Skeletal muscle satellite cell (primary cell): ENCODE measurements around the gene PLIN4.
"Not testable (repeated sequence)": the region's sequence is repeated elsewhere in the genome, so short reads cannot be mapped to it uniquely, and the experiment has no call there.

Experiments used
- H3K27me3 ChIP-seq: 2 replicates; pipeline ENCODE4 v1.7.0; 2013; ENCODE audit warnings: low read length; ENCODE audit not compliant: control insufficient read depth, insufficient read depth
- H3K36me3 ChIP-seq: 2 replicates; pipeline ENCODE4 v1.7.0; 2013; ENCODE audit warnings: mild to moderate bottlenecking, control low read depth, low read length; ENCODE audit not compliant: insufficient read depth
- H3K4me1 ChIP-seq: 2 replicates; pipeline ENCODE4 v1.7.0; 2013; ENCODE audit warnings: low read length; ENCODE audit not compliant: control insufficient read depth, insufficient read depth
- H3K4me2 ChIP-seq: 2 replicates; pipeline ENCODE4 v1.7.0; 2013; ENCODE audit warnings: mild to moderate bottlenecking, low read length
- H3K4me3 ChIP-seq: 2 replicates; pipeline ENCODE4 v1.7.0; 2013; ENCODE audit warnings: low read length
- H3K9ac ChIP-seq: 2 replicates; pipeline ENCODE4 v1.7.0; 2013; ENCODE audit warnings: mild to moderate bottlenecking, low read depth, low read length, moderate library complexity
- H3K9me3 ChIP-seq: replicated peaks from 2 replicates; pipeline ENCODE4 v1.7.0; 2013; ENCODE audit warnings: mild to moderate bottlenecking, control low read depth, low read length

The PLIN4 gene

GRCh38 chr19:4542896-4543841 is 24.9 kb upstream of the PLIN4 start:
- peaks cover 22% of the 10 kb centered on the region for H3K27me3 ChIP-seq
- H3K4me1 ChIP-seq: no peaks in the 10 kb centered on the region
- H3K9me3 ChIP-seq: no peaks in the 10 kb centered on the region
- no peak overlapping the region for H3K9ac ChIP-seq
- no peaks in the 10 kb centered on the region for H3K36me3 ChIP-seq
- H3K4me2 ChIP-seq: no peak overlapping the region
- no peak overlapping the region for H3K4me3 ChIP-seq

GRCh38 chr19:4541806-4542145 is 23.5 kb upstream of the PLIN4 start:
- not testable (repeated sequence) for H3K4me1 ChIP-seq, H3K36me3 ChIP-seq, H3K9ac ChIP-seq, H3K9me3 ChIP-seq, H3K4me2 ChIP-seq, H3K4me3 ChIP-seq
- H3K27me3 ChIP-seq: peaks cover 30% of the 10 kb centered on the region

DNA sequence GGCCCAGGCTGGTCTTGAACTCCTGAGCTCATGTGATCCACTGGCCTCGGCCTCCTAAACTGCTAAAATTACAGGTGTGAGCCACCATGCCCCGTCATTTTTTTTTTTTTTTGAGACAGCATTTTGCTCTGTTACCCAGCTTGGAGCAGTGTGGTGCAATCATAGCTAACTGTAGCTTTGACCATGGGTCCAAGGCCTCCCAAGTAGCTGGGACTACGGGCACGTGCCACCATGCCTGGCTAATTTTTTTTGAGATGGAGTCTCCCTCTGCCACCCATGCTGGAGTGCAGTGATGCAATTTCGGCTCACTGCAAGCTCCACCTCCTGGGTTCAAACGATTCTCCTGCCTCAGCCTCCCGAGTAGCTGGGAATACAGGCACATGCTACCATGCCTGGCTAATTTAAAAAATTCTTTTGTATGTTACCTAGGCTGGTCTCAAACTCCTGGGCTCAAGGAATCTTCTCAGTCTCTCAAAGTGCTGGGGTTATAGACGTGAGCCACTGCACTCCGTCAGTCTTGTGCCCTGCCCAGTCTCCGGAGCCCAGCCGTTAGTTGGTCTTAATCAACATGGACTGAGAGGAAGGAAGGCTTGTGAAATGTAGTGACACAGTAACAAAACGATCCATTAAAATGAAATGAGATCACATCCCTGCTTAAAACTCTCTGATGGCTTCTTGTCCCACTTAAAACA is 23.0 kb upstream of the PLIN4 start:
- no peak overlapping the region for H3K4me2 ChIP-seq
- H3K4me3 ChIP-seq: no peak overlapping the region
- H3K27me3 ChIP-seq: peaks cover 30% of the 10 kb centered on the region
- no peaks in the 10 kb centered on the region for H3K36me3 ChIP-seq
- H3K9me3 ChIP-seq: no peaks in the 10 kb centered on the region
- H3K4me1 ChIP-seq: no peaks in the 10 kb centered on the region
- no peak overlapping the region for H3K9ac ChIP-seq

- H3K4me1 ChIP-seq: no peaks in the 10 kb centered on the region
- no peak within 1 kb of the TSS for H3K4me3 ChIP-seq
- H3K27me3 ChIP-seq: peaks cover 38% of the 10 kb centered on the region
- no peak within 1 kb of the TSS for H3K4me2 ChIP-seq
- no peaks in the 10 kb centered on the region for H3K9me3 ChIP-seq
- H3K36me3 ChIP-seq: no peaks in the 10 kb centered on the region
- H3K9ac ChIP-seq: no peak within 1 kb of the TSS
These were observed 21.7 kb upstream of the PLIN4 start, which contains the start of gene LRG1 for GRCh38 chr19:4539693-4540581. LRG1 (minus strand) TSS chr19:4540036; CDS start chr19:4540013, 23 bp downstream.

- Histone ChIP-seq H3K36me3 (no peaks in the 10 kb centered on the region), H3K4me1 (no peaks in the 10 kb centered on the region), H3K9me3 (no peaks in the 10 kb centered on the region), H3K4me2 (no peak overlapping the region), H3K9ac (no peak overlapping the region), H3K27me3 (peaks cover 45% of the 10 kb centered on the region), H3K4me3 (no peak overlapping the region)
These were observed 20.9 kb upstream of the PLIN4 start for GRCh38 chr19:4539169-4539692.

DNA sequence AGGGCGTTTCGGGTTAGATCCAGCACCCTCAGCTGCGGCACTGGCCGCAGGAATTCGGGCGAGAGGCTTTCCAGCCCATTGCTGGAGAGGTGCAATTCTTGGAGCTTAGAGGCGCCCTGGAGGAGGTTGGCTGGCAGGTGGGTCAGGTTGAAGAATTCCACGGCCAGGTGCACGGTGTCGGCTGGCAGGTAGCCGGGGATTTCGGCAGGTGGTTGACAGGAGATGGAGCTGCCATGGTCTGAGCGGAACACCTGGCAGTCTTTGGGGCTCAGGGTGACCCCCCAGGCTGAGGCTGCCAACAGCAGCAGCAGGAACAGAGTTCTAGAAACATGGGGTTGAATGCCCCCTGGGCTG is 20.3 kb upstream of the PLIN4 start:
- no peak overlapping the region for H3K4me2 ChIP-seq
- H3K9me3 ChIP-seq: no peaks in the 10 kb centered on the region
- no peaks in the 10 kb centered on the region for H3K36me3 ChIP-seq
- no peak overlapping the region for H3K9ac ChIP-seq
- no peak overlapping the region for H3K4me3 ChIP-seq
- no peaks in the 10 kb centered on the region for H3K4me1 ChIP-seq
- peaks cover 52% of the 10 kb centered on the region for H3K27me3 ChIP-seq

- Histone ChIP-seq H3K4me1 (no peaks in the 10 kb centered on the region), H3K4me3 (no peak overlapping the region), H3K27me3 (peaks cover 56% of the 10 kb centered on the region), H3K36me3 (no peaks in the 10 kb centered on the region), H3K4me2 (no peak overlapping the region), H3K9ac (no peak overlapping the region), H3K9me3 (no peaks in the 10 kb centered on the region)
These were observed 19.8 kb upstream of the PLIN4 start for GRCh38 chr19:4537953-4538600.

GRCh38 chr19:4536798-4537197 is 18.5 kb upstream of the PLIN4 start:
- no peaks in the 10 kb centered on the region for H3K36me3 ChIP-seq
- H3K27me3 ChIP-seq: peaks cover 57% of the 10 kb centered on the region
- H3K4me1 ChIP-seq: no peaks in the 10 kb centered on the region
- H3K4me3 ChIP-seq: no peak overlapping the region
- H3K4me2 ChIP-seq: no peak overlapping the region
- no peak overlapping the region for H3K9ac ChIP-seq
- no peaks in the 10 kb centered on the region for H3K9me3 ChIP-seq

GRCh38 chr19:4534836-4535658 is 16.8 kb upstream of the PLIN4 start, which contains the start of gene PLIN5:
PLIN5 (minus strand) TSS chr19:4535224; CDS start chr19:4534074, 1,150 bp downstream.
- peaks cover 66% of the 10 kb centered on the region for H3K27me3 ChIP-seq
- no peaks in the 10 kb centered on the region for H3K36me3 ChIP-seq
- H3K9me3 ChIP-seq: no peaks in the 10 kb centered on the region
- no peaks in the 10 kb centered on the region for H3K4me1 ChIP-seq
- no peak within 1 kb of the TSS for H3K9ac ChIP-seq
- H3K4me3 ChIP-seq: peak within 1 kb of the TSS; percentile 45
- peak within 1 kb of the TSS; percentile 67 for H3K4me2 ChIP-seq

- H3K4me2 ChIP-seq: no peak overlapping the region
These were observed 15.6 kb upstream of the PLIN4 start for GRCh38 chr19:4533835-4534424.

More at GRCh38 chr19:4533835-4534424, 15.6 kb upstream of the PLIN4 start:
- Histone ChIP-seq H3K27me3 (peaks cover 59% of the 10 kb centered on the region), H3K4me3 (no peak overlapping the region), H3K4me1 (no peaks in the 10 kb centered on the region), H3K36me3 (no peaks in the 10 kb centered on the region), H3K9me3 (no peaks in the 10 kb centered on the region), H3K9ac (no peak overlapping the region)
